ENCODE data around the gene WDR86.

GRCh38 chr7:151351967-151352366 lies 57.9 kb downstream of the WDR86 start:
- TF ChIP-seq CTCF (IDR thresholded peaks at IDR 0.05) (no peak), EP300 (IDR thresholded peaks at IDR 0.05) (no peak), POLR2A (IDR thresholded peaks at IDR 0.05; ENCODE audit: low read depth) (no peak), POLR2AphosphoS5 (IDR thresholded peaks at IDR 0.05) (no peak)

Data from esophagus muscularis mucosa (tissue), 4 donors.